Calu3 (cell line): Measurements from ENCODE around the gene MMP25. TPM values are rescaled to one million over a fixed set of nuclear protein-coding genes. Genes with fewer than 3 reads are reported as not detected.
A peak's percentile ranks its signal among the peaks of the same experiment; 100 is the strongest.

Experiments
- BruUV-seq: library from RNA; stranded (reverse); fragments of 400-500 nt; replicated peaks from 2 replicates; lab custom pipeline; 2021; lab: Mats Ljungman, UMichigan
- CTCF ChIA-PET: fragments of 300-600 bp; sonication (Branson Sonifier 250); formaldehyde crosslinking; loops from one replicate; lab custom pipeline; 2022; ENCODE audit warnings: antibody characterized with exemption; lab: Charles Lee
- DNase-seq: peaks from one replicate; pipeline ENCODE4 v3.0.0; 2022
- H3K27ac Mint-ChIP-seq: one replicate; pipeline ENCODE4 v1.8.0; 2022; ENCODE audit warnings: mixed read lengths; ENCODE audit not compliant: unreplicated experiment
- H3K27me3 Mint-ChIP-seq: one replicate; pipeline ENCODE4 v1.8.0; 2022; ENCODE audit warnings: mixed read lengths; ENCODE audit not compliant: unreplicated experiment
- H3K36me3 Mint-ChIP-seq: one replicate; pipeline ENCODE4 v1.8.0; 2022; ENCODE audit warnings: mild to moderate bottlenecking, moderate library complexity, mixed read lengths; ENCODE audit not compliant: insufficient read depth, unreplicated experiment
- H3K4me1 Mint-ChIP-seq: one replicate; pipeline ENCODE4 v1.8.0; 2022; ENCODE audit warnings: mild to moderate bottlenecking, low read depth, mixed read lengths; ENCODE audit not compliant: unreplicated experiment
- H3K4me3 Mint-ChIP-seq: one replicate; pipeline ENCODE4 v1.8.0; 2022; ENCODE audit warnings: mild to moderate bottlenecking, low read depth, moderate library complexity, mixed read lengths; ENCODE audit not compliant: unreplicated experiment
- H3K9me3 Mint-ChIP-seq: one replicate; pipeline ENCODE4 v1.8.0; 2022; ENCODE audit warnings: low read depth, mixed read lengths; ENCODE audit not compliant: unreplicated experiment
- intact Hi-C: fragments of 100-400 bp; cut with micrococcal nuclease; formaldehyde crosslinking; loops from one replicate; pipeline ENCODE4 v1.10.0; 2022; ENCODE audit not compliant: unreplicated experiment
- total RNA-seq: library from RNA; stranded (reverse); gene quantifications from 2 replicates; pipeline ENCODE4 v1.2.3, GENCODE V29; 2022
- TF ChIP-seq, protein P1 (sequence below): fragments of 200-600 bp; IDR thresholded peaks from one replicate; pipeline ENCODE4 v1.8.0; 2022; ENCODE audit warnings: antibody characterized with exemption; ENCODE audit not compliant: unreplicated experiment

Gene MMP25
- total RNA-seq, 1 experiment from 2014 or later = 0.31 TPM

- no TSS peak for BruUV-seq
- CTCF ChIA-PET = interaction anchor here (0.6 to 7.8 kb wide), 3 partner anchors 9 to 18 kb away, joined by 4 to 126 read pairs (median 6); no protein-coding TSS in a partner anchor
- Mint-ChIP-seq H3K4me3 (peak overlapping the region; percentile 20), H3K36me3 (peaks cover 100% of the 10 kb centered on the region), H3K27ac (peak overlapping the region; percentile 63), H3K27me3 (no peaks in the 10 kb centered on the region), H3K9me3 (no peaks in the 10 kb centered on the region), H3K4me1 (peaks cover 22% of the 10 kb centered on the region)
- intact Hi-C loops = no loop called here
- DNase-seq = no peak
- TF ChIP-seq, protein P1, sequence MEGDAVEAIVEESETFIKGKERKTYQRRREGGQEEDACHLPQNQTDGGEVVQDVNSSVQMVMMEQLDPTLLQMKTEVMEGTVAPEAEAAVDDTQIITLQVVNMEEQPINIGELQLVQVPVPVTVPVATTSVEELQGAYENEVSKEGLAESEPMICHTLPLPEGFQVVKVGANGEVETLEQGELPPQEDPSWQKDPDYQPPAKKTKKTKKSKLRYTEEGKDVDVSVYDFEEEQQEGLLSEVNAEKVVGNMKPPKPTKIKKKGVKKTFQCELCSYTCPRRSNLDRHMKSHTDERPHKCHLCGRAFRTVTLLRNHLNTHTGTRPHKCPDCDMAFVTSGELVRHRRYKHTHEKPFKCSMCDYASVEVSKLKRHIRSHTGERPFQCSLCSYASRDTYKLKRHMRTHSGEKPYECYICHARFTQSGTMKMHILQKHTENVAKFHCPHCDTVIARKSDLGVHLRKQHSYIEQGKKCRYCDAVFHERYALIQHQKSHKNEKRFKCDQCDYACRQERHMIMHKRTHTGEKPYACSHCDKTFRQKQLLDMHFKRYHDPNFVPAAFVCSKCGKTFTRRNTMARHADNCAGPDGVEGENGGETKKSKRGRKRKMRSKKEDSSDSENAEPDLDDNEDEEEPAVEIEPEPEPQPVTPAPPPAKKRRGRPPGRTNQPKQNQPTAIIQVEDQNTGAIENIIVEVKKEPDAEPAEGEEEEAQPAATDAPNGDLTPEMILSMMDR = no peak
Measured at GRCh38 chr16:3025032-3026002, 21.0 kb upstream of the MMP25 start.

DNA sequence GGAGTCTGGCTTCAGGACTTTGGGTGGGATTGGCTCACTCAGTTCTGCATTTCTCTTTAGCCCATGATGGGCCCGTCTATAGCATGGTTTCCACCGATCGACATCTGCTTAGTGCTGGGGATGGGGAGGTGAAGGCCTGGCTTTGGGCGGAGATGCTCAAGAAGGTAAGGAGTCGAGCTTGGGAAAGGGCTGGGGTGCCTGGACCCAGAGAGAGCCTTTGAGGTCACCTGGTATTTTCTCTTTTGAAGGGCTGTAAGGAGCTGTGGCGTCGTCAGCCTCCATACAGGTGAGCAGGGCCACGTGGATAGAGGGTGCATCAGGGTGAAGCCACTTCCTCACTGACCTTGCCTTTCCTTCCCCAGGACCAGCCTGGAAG lies 20.4 kb upstream of the MMP25 start:
- no peaks in the 10 kb centered on the region for H3K9me3 Mint-ChIP-seq
- intact Hi-C loops = no loop called here
- H3K27me3 Mint-ChIP-seq = no peaks in the 10 kb centered on the region
- H3K36me3 Mint-ChIP-seq = peaks cover 97% of the 10 kb centered on the region
- no peak overlapping the region for H3K4me3 Mint-ChIP-seq
- DNase-seq = no peak
- CTCF ChIA-PET = no interaction called here
- TF ChIP-seq, protein P1 = no peak
- BruUV-seq = no TSS peak
- peak overlapping the region; percentile 63 for H3K27ac Mint-ChIP-seq
- peaks cover 21% of the 10 kb centered on the region for H3K4me1 Mint-ChIP-seq

DNA sequence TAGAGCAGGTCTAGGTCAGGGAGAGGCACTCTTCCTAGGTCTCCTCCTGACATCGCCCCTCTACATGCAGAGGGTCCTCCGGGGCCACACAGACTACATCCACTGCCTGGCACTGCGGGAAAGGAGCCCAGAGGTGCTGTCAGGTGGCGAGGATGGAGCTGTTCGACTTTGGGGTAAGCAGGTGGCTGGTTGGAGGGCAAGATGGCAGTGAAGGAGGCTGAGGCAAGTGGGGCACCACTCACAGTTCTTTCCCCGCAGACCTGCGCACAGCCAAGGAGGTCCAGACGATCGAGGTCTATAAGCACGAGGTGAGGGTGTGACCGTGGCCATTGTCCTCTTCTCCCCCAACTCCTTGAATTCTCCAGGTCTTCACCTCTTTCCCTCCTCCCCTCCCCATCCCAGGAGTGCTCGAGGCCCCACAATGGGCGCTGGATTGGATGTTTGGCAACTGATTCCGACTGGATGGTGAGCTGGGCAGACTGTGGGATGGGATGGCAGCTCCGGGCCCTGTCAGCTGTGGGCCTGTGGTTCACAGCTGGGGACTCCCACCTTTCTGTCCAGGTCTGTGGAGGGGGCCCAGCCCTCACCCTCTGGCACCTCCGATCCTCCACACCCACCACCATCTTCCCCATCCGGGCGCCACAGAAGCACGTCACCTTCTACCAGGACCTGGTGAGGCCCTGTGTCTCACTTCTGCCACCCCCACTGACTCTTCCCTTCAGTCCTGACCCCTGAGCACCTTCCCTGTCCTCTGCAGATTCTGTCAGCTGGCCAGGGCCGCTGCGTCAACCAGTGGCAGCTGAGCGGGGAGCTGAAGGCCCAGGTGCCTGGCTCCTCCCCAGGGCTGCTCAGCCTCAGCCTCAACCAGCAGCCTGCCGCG lies 19.5 kb upstream of the MMP25 start:
- CTCF ChIA-PET = interaction anchor here (0.6 to 1.5 kb wide), 2 partner anchors 32 to 1745 kb away, joined by 3 to 4 read pairs; no protein-coding TSS in a partner anchor
- Mint-ChIP-seq H3K4me3 (no peak overlapping the region), H3K36me3 (peaks cover 95% of the 10 kb centered on the region), H3K9me3 (no peaks in the 10 kb centered on the region), H3K27ac (peak overlapping the region; percentile 63), H3K4me1 (peaks cover 21% of the 10 kb centered on the region), H3K27me3 (no peaks in the 10 kb centered on the region)
- intact Hi-C loops = no loop called here
- DNase-seq = no peak
- TF ChIP-seq, protein P1 = no peak
- BruUV-seq = no TSS peak

GRCh38 chr16:3027489-3027795 lies 18.9 kb upstream of the MMP25 start:
- no peak for DNase-seq
- CTCF ChIA-PET = interaction anchor here (0.6 to 1.5 kb wide), 3 partner anchors 24 to 1745 kb away, joined by 3 to 12 read pairs (median 4); no protein-coding TSS in a partner anchor
- H3K36me3 Mint-ChIP-seq = peaks cover 89% of the 10 kb centered on the region
- H3K4me1 Mint-ChIP-seq = peaks cover 18% of the 10 kb centered on the region
- no peaks in the 10 kb centered on the region for H3K27me3 Mint-ChIP-seq
- H3K4me3 Mint-ChIP-seq = no peak overlapping the region
- no TSS peak for BruUV-seq
- peak overlapping the region; percentile 63 for H3K27ac Mint-ChIP-seq
- TF ChIP-seq, protein P1 = no peak
- no peaks in the 10 kb centered on the region for H3K9me3 Mint-ChIP-seq
- intact Hi-C loops = no loop called here
